ENCODE measurements around the gene LIAS.

GRCh38 chr4:39450618-39451017 lies 8.2 kb upstream of the LIAS start:
- TF ChIP-seq E2F5 (CRISPR knock-in tag; IDR thresholded peaks at IDR 0.05) (no peak), FOXK1 (CRISPR knock-in tag; IDR thresholded peaks at IDR 0.05) (no peak), MLX (CRISPR knock-in tag; IDR thresholded peaks at IDR 0.05) (no peak), ATF1 (CRISPR knock-in tag; IDR thresholded peaks at IDR 0.05) (no peak)
- TF ChIP-seq, protein P1, sequence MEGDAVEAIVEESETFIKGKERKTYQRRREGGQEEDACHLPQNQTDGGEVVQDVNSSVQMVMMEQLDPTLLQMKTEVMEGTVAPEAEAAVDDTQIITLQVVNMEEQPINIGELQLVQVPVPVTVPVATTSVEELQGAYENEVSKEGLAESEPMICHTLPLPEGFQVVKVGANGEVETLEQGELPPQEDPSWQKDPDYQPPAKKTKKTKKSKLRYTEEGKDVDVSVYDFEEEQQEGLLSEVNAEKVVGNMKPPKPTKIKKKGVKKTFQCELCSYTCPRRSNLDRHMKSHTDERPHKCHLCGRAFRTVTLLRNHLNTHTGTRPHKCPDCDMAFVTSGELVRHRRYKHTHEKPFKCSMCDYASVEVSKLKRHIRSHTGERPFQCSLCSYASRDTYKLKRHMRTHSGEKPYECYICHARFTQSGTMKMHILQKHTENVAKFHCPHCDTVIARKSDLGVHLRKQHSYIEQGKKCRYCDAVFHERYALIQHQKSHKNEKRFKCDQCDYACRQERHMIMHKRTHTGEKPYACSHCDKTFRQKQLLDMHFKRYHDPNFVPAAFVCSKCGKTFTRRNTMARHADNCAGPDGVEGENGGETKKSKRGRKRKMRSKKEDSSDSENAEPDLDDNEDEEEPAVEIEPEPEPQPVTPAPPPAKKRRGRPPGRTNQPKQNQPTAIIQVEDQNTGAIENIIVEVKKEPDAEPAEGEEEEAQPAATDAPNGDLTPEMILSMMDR (IDR thresholded peaks at IDR 0.05) = no peak
- TF ChIP-seq, protein P2, sequence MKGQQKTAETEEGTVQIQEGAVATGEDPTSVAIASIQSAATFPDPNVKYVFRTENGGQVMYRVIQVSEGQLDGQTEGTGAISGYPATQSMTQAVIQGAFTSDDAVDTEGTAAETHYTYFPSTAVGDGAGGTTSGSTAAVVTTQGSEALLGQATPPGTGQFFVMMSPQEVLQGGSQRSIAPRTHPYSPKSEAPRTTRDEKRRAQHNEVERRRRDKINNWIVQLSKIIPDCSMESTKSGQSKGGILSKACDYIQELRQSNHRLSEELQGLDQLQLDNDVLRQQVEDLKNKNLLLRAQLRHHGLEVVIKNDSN (CRISPR knock-in tag; IDR thresholded peaks at IDR 0.05) = no peak
